Gastrocnemius medialis (tissue), 4 donors: ENCODE measurements around the gene CTTNBP2. TPM values are rescaled to one million over a fixed set of nuclear protein-coding genes. Genes with fewer than 3 reads are reported as not detected.
A peak's percentile ranks its signal among the peaks of the same experiment; 100 is the strongest.

Experiments used
- ATAC-seq, 2 donors: fragments of 150-250 bp; one replicate each; pipeline ENCODE4 v1.9.1; 2016
- DNase-seq, 2 donors: peaks; one replicate each; pipeline ENCODE4 v3.0.0-alpha.2; 2019
- H3K27ac ChIP-seq, 4 donors: fragments of 200-600 bp; sonication (generic); 1 replicate in 1 of 4; 2 replicates in 3 of 4; pipeline ENCODE4 v1.5.1; 2016 to 2018; ENCODE audit warnings: mild to moderate bottlenecking in 2 of 4, moderate library complexity in 1 of 4
- H3K27me3 ChIP-seq, 3 donors: fragments of 200-600 bp; sonication (generic) in 2 of 3; 1 replicate in 1 of 3; 2 replicates in 2 of 3; pipeline versions ENCODE4 v1.5.1 to v1.6.0; 2016 to 2019; ENCODE audit warnings: mild to moderate bottlenecking in 1 of 3, moderate library complexity in 1 of 3
- H3K36me3 ChIP-seq, 2 donors: fragments of 200-600 bp; sonication (generic) in 1 of 2; one replicate each; pipeline ENCODE4 v1.5.1; 2017 to 2018
- H3K4me1 ChIP-seq, 2 donors: fragments of 200-600 bp; sonication (generic) in 1 of 2; one replicate each; pipeline ENCODE4 v1.5.1; 2016 to 2017; ENCODE audit warnings: mild to moderate bottlenecking in 2 of 2
- H3K4me3 ChIP-seq, 4 donors: fragments of 200-600 bp; sonication (generic) in 3 of 4; 1 replicate in 1 of 4; 2 replicates in 3 of 4; pipeline ENCODE4 v1.5.1; 2016 to 2019; ENCODE audit warnings: mild to moderate bottlenecking in 2 of 4
- H3K9me3 ChIP-seq, 3 donors: fragments of 200-600 bp; sonication (generic) in 2 of 3; 1 replicate in 1 of 3; 2 replicates in 2 of 3; pipeline ENCODE4 v1.5.1; 2016 to 2019
- POLR2A ChIP-seq, 2 donors: fragments of 450-650 bp; IDR thresholded peaks; one replicate each; pipeline ENCODE4 v1.6.1; 2017; ENCODE audit warnings: antibody characterized with exemption in 2 of 2, mild to moderate bottlenecking in 2 of 2, moderate library complexity in 2 of 2
- in situ Hi-C, 4 donors: fragments of 200-750 bp; cut with MboI; loops; one replicate each; pipeline versions ENCODE4 v1.15.0 to v1.8.0; 2017; ENCODE audit warnings: low sequenced_read_pairs in 4 of 4
- intact Hi-C: fragments of 100-400 bp; cut with DNase I; formaldehyde crosslinking; loops from one replicate; pipeline ENCODE4 v1.15.1; 2023; ENCODE audit warnings: low total_unique reads
- total RNA-seq, 4 donors: library from RNA; depleted of rRNA; stranded (reverse); fragments of >200 nt; gene quantifications; one replicate each; pipeline versions ENCODE4 v1.1.0 to v1.2.3, GENCODE V29; 2016
- TF ChIP-seq, protein P1 (sequence below), 5 experiments: fragments of 450-650 bp in 3 of 5; fragments of 200-600 bp in 2 of 5; sonication (generic) in 2 of 5; IDR thresholded peaks in 4 of 5; conservative IDR thresholded peaks in 1 of 5; 1 replicate in 4 of 5; 2 replicates in 1 of 5; pipeline ENCODE4 v1.5.1; 2016 to 2019; ENCODE audit warnings: antibody characterized with exemption in 5 of 5, mild to moderate bottlenecking in 3 of 5, moderate library complexity in 3 of 5

The CTTNBP2 gene
- total RNA-seq, 4 donors from 2014 or later, result 0.49 to 1.8 (median 1.5) TPM

- Histone ChIP-seq H3K27me3 (no peaks in the 10 kb centered on the region), H3K27ac (no peak overlapping the region), H3K4me3 (no peak overlapping the region), H3K36me3 (no peaks in the 10 kb centered on the region), H3K9me3 (no peaks in the 10 kb centered on the region), H3K4me1 (no peaks in the 10 kb centered on the region)
- intact Hi-C loops, result no loop called here
- DNase-seq (no peak), ATAC-seq (no peak)
- in situ Hi-C loops, result loop anchor here in 1 of 4 donors (25.0 kb wide), 1 partner anchor 356 kb away; no protein-coding TSS in a partner anchor
- TF ChIP-seq, protein P1, sequence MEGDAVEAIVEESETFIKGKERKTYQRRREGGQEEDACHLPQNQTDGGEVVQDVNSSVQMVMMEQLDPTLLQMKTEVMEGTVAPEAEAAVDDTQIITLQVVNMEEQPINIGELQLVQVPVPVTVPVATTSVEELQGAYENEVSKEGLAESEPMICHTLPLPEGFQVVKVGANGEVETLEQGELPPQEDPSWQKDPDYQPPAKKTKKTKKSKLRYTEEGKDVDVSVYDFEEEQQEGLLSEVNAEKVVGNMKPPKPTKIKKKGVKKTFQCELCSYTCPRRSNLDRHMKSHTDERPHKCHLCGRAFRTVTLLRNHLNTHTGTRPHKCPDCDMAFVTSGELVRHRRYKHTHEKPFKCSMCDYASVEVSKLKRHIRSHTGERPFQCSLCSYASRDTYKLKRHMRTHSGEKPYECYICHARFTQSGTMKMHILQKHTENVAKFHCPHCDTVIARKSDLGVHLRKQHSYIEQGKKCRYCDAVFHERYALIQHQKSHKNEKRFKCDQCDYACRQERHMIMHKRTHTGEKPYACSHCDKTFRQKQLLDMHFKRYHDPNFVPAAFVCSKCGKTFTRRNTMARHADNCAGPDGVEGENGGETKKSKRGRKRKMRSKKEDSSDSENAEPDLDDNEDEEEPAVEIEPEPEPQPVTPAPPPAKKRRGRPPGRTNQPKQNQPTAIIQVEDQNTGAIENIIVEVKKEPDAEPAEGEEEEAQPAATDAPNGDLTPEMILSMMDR (IDR thresholded peaks at IDR 0.05 in 4 of 5, conservative IDR thresholded peaks at IDR 0.05 in 1 of 5), result no peak
- no peak for TF ChIP-seq POLR2A (IDR thresholded peaks at IDR 0.05)
These were observed 116.6 kb downstream of the CTTNBP2 start for GRCh38 chr7:117756586-117757085.

DNA sequence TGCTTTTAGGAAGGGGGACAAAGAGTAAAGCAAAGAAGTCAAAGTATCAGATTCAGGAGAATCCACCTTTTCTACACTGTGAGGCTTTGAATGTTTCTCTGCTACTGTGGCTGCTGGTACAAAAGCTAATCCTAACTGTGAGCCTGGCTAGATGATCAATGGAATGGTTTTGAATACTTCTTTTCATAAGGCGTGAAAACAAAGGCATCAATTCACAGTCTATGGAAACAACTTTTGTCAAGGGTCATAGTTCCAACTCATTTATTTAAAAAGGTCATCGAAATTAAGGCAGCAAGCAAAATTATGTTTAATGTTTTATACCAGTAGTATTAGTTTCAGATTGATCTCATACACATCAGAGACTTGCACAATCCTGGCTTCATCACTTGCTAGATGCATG is 118.1 kb downstream of the CTTNBP2 start:
- in situ Hi-C loops (loop anchor here in 1 of 4 donors (25.0 kb wide), 1 partner anchor 357 kb away; no protein-coding TSS in a partner anchor), intact Hi-C loops (no loop called here)
- Histone ChIP-seq H3K27ac (no peak overlapping the region), H3K9me3 (no peaks in the 10 kb centered on the region), H3K27me3 (no peaks in the 10 kb centered on the region), H3K36me3 (no peaks in the 10 kb centered on the region), H3K4me1 (no peaks in the 10 kb centered on the region), H3K4me3 (no peak overlapping the region)
- TF ChIP-seq, protein P1 (IDR thresholded peaks at IDR 0.05 in 4 of 5, conservative IDR thresholded peaks at IDR 0.05 in 1 of 5), result no peak
- no peak for TF ChIP-seq POLR2A (IDR thresholded peaks at IDR 0.05)
- DNase-seq, result no peak
- ATAC-seq, result no peak

GRCh38 chr7:117751775-117752174 is 121.5 kb downstream of the CTTNBP2 start:
- no peak for TF ChIP-seq POLR2A (IDR thresholded peaks at IDR 0.05)
- TF ChIP-seq, protein P1 (IDR thresholded peaks at IDR 0.05 in 4 of 5, conservative IDR thresholded peaks at IDR 0.05 in 1 of 5), result no peak
- Histone ChIP-seq H3K27me3 (no peaks in the 10 kb centered on the region), H3K9me3 (no peaks in the 10 kb centered on the region), H3K4me1 (no peaks in the 10 kb centered on the region), H3K4me3 (no peak overlapping the region), H3K36me3 (no peaks in the 10 kb centered on the region), H3K27ac (no peak overlapping the region)
- peak in 1 of 2 donors; percentile 19 for DNase-seq
- intact Hi-C loops, result no loop called here
- in situ Hi-C loops, result loop anchor here in 1 of 4 donors (25.0 kb wide), 1 partner anchor 361 kb away; no protein-coding TSS in a partner anchor
- ATAC-seq, result no peak

DNA sequence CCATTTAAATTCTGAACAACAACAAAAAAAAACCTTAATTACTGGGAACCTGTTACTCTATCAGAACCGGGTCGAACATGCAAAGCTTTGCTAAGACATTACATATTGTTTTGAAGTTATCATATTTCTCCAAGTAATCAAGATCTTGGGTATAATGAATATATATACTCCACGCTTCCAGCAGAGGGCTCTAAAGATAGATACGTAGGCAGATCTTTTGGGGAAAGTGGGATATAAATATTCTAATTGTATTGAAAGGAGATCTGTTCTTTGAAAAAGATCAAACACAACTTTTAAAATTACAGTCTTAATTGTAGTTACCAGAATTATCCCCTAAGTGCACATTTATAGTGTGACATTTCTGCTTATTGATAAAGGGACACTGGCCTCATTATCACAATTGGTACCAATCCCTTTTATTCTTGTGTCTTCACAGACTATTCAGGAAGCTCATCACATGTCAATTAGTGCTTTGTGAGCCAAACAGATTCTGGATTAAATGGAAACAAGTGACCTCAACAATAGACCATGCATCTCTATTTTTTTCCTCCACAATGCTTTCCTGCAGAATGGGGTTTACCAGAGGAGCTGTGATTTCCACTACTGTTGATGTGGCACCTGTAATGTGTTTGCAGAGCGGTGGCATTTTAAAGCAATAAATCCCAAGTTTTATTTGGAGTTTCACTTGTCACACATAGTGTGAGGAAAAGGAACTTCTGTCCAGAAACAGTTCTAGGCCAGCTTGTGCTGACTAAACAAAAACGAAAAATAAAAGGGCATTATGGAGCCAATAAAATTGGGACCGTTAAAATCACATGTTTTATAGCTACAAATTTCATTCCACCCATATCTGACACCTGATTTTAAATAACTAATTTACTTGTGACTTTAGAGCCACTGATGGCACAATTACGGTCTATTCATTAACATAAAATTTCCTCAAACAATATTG is 122.4 kb downstream of the CTTNBP2 start:
- DNase-seq (no peak), ATAC-seq (no peak)
- H3K27ac ChIP-seq, result no peak overlapping the region
- no peaks in the 10 kb centered on the region for H3K9me3 ChIP-seq
- H3K27me3 ChIP-seq, result no peaks in the 10 kb centered on the region
- H3K36me3 ChIP-seq, result no peaks in the 10 kb centered on the region
- in situ Hi-C loops, result loop anchor here in 1 of 4 donors (25.0 kb wide), 1 partner anchor 361 kb away; no protein-coding TSS in a partner anchor
- H3K4me1 ChIP-seq, result no peaks in the 10 kb centered on the region
- intact Hi-C loops, result no loop called here
- TF ChIP-seq POLR2A (IDR thresholded peaks at IDR 0.05), result no peak
- TF ChIP-seq, protein P1 (IDR thresholded peaks at IDR 0.05 in 4 of 5, conservative IDR thresholded peaks at IDR 0.05 in 1 of 5), result peak in 2 of 5 experiments; percentile 3 to 17
- H3K4me3 ChIP-seq, result no peak overlapping the region
